Fibroblast of skin of right quadriceps (primary cell): ENCODE results near the gene BMAL1.
A peak's percentile ranks its signal among the peaks of the same experiment; 100 is the strongest.

Experiments used
- DNase-seq: peaks from one replicate; pipeline ENCODE4 v3.0.0-alpha.2; 2013

The BMAL1 gene

GRCh38 chr11:13318498-13319295 lies 41.1 kb downstream of the BMAL1 start:
- DNase-seq: no peak

- no peak for DNase-seq
Observed at GRCh38 chr11:13320688-13321087, 43.1 kb downstream of the BMAL1 start.

DNA sequence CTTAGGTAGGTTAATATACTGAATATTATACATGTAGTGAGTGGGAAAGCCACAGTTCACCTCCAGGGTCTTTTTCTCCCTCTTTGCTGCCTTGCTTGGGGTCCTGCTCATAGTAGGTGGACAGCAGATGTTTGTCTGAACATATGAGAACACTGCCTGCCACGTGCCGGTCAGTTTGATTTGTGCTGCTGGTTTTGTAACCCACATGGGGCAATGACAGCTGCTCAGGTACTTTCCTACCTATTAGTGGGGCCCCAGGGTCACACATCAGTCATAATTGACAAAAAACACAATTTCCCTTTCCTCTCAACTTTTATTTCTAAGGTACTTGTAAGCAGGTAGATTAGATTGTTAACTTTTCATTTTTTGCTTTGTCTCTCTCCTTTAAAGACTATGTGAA lies 43.8 kb downstream of the BMAL1 start:
- DNase-seq: no peak

DNA sequence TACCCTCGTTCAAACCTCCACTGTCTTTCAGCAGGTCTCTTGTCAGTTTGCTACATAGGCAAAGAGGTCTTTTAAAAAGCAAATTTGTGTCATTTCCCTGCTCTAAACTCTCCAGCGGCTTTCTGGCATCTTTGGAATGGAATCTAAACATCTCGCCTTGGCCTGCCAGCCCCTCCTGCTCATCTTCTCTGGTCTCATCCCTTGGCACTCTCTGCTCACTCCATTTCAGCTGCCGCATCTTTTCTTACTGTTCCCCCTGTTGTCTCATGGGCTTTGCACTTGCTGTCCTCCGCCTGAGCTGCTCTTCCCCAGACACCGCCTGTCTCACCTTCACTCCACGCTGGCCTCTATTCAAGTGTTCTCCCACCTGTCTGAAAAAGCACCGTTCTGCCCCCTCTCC lies 46.6 kb downstream of the BMAL1 start:
- no peak for DNase-seq

GRCh38 chr11:13324709-13325108 lies 47.1 kb downstream of the BMAL1 start:
- DNase-seq: no peak

- DNase-seq: no peak
Observed at GRCh38 chr11:13327421-13327820, 49.8 kb downstream of the BMAL1 start.

DNA sequence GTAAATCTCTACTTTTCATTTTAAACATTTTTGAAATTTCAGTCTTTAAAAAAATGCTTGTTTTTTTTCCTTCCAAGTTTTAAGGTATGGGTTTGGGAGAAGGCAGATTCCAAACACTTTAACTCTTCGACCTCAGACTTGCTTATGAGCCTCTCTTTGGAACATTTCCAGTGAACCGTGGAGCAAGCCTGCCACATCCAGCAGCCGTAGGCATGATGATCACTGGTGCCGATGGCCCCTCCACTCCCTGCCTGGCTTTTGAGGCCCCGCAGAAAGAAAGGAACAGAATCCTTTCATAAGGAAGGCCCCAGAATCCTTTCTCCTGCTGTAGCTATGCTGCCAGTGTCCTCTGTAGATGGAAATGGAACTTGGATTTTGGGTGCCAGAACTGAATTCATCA lies 50.7 kb downstream of the BMAL1 start:
- no peak for DNase-seq

DNA sequence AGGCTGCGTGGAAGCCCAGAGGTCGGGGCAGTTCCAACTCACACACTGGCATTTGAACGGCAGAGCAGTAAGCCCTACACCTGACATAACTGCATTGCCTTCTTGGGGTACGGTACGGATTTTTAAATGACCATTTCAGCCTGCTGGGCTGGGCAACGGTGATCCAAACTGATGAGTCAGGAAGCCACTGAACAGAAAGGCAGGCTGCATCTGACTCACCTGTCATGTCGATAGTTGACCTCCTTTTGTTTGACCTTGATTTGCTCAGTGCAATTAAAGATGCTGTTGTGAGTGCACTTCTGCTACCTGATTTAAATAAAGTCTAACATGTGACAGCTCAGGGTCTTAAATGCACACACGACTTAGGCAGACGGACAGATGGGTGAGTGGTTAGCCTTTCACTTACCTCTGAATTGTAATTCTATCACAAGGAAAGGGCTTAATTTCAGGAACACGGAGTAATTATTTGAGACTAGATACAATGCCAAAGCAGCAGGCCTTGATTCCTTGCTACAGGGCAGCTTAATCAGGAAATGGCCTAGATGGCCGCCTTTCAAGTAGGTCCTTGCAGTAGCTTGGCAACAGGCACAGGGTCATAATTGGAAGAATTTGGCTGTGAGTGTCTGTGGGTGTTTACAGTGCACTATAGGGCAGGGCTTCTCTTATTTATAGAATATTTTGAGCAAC lies 52.2 kb downstream of the BMAL1 start:
- DNase-seq: no peak

DNA sequence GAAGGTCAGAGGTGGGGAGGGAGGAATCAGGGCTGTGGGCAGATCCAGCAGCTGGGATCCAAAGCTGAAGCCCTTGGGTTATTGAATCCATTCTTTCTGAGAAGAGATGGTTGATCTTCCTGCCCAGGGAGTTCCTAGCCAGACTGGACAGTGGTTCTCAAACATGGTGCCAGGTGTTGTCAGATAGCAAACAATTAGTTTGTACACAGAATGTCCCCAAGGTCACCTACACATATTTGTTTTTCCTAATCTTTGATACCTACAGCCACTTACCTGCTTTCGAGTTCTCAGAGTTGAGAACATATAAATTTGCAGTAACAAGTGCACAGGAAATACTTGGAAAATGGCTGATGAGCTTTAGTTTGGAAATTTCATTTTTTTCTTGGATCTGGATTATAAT lies 54.5 kb downstream of the BMAL1 start:
- DNase-seq: no peak

DNA sequence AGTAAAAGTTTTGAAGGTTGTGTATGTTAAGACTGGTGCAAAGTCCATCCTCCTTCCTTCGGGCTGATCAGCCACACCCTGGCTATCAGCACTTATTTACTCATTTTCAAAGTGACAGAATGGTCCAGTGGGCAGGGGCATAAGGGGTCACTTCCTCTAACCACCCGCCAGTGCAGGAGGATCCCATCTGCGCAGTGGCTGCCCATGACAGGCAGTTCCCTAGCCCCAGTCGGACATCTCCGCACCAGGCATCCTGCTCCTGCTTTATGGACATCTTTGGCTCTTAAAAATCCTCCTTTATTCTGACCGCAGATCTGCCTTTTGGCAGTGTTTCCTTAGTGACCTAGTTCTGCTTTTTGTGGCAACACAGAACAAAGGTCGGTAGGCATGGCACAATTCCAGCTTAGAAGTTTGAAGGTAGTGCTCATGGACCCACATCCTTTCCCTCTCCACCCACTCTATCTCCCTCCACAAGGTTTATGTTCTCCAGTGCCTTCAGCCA lies 55.9 kb downstream of the BMAL1 start:
- DNase-seq: no peak

- no peak for DNase-seq
Observed at GRCh38 chr11:13334034-13334786, 56.6 kb downstream of the BMAL1 start.

DNA sequence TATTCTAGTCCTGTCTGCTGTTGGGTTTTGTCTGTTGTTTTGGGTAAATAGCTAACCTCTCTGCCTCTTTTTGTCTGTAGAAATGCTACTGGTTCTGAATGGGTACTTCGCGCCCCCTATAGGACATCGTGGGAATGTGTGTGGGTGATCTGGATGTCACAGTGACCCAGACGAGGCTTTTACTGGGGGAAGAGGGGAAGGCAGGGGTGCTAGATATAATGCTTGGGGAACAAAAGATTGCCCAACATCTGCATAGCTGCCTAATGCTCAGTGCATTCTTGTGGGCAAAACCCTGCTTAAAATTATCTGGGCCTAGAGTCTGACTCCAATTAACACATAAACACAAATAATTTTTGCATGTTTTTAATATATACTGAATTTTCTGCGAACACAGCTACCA lies 57.7 kb downstream of the BMAL1 start:
- peak; percentile 73 for DNase-seq

GRCh38 chr11:13336246-13336878 lies 58.8 kb downstream of the BMAL1 start:
- no peak for DNase-seq

DNA sequence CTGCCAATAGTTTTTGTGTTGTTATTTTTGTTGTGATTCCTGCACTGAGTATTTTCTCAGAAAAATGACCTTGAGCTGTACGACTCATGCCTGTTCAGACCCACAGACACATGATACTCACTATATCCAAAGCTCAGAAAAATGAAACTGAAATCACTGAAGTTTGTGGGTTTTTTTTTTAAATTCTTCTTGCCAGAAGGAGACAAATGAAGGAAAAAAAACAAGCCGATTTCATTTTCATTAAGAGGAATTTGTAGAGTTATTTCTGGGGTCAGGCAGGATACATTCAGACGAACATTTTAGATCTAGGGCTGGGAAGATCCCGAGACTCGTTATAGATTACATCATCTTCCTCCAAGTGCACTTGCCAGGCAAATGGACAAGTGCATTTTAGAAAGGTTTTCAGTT lies 60.4 kb downstream of the BMAL1 start:
- DNase-seq: peak; percentile 60

DNA sequence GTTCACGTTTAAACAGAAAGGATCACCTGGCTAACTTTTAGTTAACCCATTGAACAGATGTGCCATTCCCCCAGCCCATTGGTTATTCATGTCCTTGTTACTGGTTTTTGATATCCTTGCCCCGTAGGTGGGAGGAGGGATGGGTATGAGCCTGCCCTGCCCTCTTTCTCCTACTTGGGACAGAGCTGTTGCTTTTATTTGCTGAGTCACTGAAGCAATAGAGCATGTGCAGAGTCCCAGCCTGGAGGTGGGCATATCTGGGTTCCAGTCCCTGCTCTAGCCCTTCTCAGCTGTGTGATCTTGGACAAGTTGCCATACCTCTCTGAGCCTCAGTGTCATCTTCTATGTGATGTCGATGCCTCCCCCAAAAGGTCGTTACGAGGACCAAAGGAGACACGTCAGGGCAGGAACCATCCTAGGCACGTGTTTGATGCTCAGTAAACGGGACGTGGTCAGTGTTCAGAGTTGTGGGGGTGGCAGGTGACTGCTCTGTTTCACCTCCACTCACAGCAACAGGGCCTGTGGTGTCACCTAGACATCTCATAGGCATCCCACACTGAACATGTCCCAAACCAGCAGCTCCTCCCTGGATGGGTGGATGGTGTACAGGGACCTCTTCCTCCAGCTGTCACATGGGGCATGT lies 61.0 kb downstream of the BMAL1 start:
- DNase-seq: peak; percentile 40

DNA sequence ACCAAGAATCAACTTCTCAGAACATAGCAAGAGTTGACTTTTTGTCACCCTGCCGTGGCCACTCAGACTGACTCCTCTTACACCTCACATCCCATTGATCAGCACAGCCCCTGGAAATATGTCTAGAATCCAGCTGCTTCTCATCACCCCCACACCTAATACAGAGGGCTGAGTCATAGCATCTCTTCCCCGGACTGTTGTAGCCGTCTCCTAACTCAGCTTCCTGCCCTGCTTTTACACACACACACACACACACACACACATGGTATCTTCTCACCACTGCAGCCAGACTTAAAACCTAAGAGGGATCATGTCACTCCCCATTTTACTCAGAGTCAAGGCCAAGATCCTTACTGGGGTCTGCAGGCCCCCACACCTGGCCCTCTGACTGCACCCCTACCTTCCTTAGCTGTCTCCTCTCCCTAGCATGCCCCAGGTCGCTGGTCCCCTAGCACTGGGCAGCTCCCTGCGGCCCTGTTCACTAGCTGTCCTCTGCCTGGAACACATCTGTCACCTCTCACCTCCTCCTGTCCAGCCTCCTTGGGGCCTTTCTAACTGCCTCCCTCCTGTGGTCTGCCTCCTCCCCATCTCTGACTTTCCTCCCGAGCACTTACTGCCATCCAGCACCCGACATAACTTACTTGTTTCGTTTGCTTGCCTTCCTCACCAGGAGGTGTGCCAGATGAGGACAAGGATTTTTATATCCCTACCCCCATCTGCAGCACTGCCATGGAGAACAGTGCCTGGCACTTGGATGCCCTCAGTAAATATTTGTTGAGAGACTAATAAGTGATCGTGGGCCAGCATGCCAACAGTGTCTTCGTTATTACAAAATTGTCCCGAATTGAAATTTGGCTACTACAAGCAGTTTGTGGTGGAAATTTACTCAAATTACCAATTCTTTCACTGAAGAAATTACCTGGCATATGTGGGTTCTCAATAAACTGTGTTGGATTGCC lies 61.9 kb downstream of the BMAL1 start:
- DNase-seq: peak; percentile 97

DNA sequence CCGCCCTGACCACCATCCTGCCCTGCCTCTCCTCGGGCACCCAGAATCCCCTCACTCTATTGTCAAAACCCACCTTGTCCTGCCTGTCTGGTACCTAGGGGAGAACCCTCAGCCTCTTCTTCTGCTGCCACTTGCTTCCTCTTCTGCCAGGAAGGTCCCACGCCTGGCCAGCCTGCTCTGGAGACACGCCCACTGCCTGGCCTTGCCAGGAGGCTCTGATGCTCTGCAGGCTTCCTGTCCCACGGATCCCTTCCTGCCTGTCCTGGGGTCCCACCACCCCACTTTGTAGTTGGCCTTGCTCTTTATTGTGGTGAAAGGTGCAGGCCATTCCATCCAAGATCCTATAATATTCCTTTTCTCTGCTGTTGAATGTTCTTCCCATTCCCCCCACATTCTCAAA lies 63.4 kb downstream of the BMAL1 start:
- DNase-seq: no peak

DNA sequence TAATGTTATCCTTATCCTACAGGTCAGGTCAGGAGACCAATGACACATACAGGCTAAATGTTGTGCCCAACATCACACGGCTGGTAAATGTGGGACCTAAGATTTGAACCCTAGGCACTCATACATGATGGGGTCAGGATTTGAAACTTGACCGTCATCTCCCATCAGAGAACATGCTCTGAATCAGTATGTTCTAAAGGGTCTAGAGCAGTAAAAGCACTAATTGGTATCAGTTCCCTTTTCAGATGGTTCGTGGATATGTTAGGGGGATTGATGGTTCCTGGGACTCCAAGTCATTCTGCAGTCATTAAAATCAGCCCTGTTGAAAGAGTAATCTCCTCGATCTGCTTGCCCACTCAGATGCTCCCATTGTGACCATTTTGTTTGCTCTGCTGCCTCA lies 65.5 kb downstream of the BMAL1 start:
- DNase-seq: no peak

GRCh38 chr11:13343931-13344717 lies 66.5 kb downstream of the BMAL1 start:
- peak; percentile 70 for DNase-seq

GRCh38 chr11:13344818-13345217 lies 67.2 kb downstream of the BMAL1 start:
- no peak for DNase-seq

GRCh38 chr11:13346470-13346869 lies 68.9 kb downstream of the BMAL1 start:
- DNase-seq: no peak
